Small intestine (tissue), 7 donors: ENCODE measurements around the gene NLGN4X. TPM values are rescaled to one million over a fixed set of nuclear protein-coding genes. Genes with fewer than 3 reads are reported as not detected.

Source experiments
- DNase-seq, 2 donors: peaks; one replicate each; pipeline versions ENCODE4 v3.0.0 to v3.0.0-alpha.2; 2013
- FAIRE-seq: peaks from 2 replicates; lab custom pipeline; 2012; peaks lifted over from hg19 to GRCh38; lab: Jason Lieb, UNC
- H3K27ac ChIP-seq, 3 donors: one replicate each; pipeline ENCODE4 v1.5.1; 2013; ENCODE audit warnings: low read length in 2 of 3, mild to moderate bottlenecking in 2 of 3, control low read depth in 1 of 3, inconsistent platforms in 1 of 3, low read depth in 1 of 3, moderate library complexity in 1 of 3
- H3K27me3 ChIP-seq, 3 donors: one replicate each; pipeline ENCODE4 v1.6.1; 2013; ENCODE audit warnings: low read length in 3 of 3, inconsistent platforms in 1 of 3; ENCODE audit not compliant: control insufficient read depth in 3 of 3, insufficient read depth in 3 of 3
- H3K36me3 ChIP-seq, 3 donors: one replicate each; pipeline ENCODE4 v1.6.1; 2013; ENCODE audit warnings: low read length in 3 of 3, inconsistent platforms in 1 of 3, low read depth in 1 of 3, mild to moderate bottlenecking in 1 of 3, moderate library complexity in 1 of 3; ENCODE audit not compliant: control insufficient read depth in 3 of 3, insufficient read depth in 2 of 3
- H3K4me1 ChIP-seq, 3 donors: one replicate each; pipeline ENCODE4 v1.6.1; 2013; ENCODE audit warnings: low read length in 2 of 3, inconsistent platforms in 1 of 3, low read depth in 1 of 3, mild to moderate bottlenecking in 1 of 3, moderate library complexity in 1 of 3; ENCODE audit not compliant: control insufficient read depth in 3 of 3, insufficient read depth in 2 of 3
- H3K4me3 ChIP-seq, 3 donors: one replicate each; pipeline ENCODE4 v1.5.1; 2013; ENCODE audit warnings: low read length in 3 of 3, control low read depth in 1 of 3, inconsistent platforms in 1 of 3, low read depth in 1 of 3, mild to moderate bottlenecking in 1 of 3, moderate library complexity in 1 of 3
- H3K9me3 ChIP-seq, 2 donors: one replicate each; pipeline ENCODE4 v1.6.1; 2013; ENCODE audit warnings: low read depth in 1 of 2, low read length in 1 of 2; ENCODE audit not compliant: control insufficient read depth in 2 of 2, insufficient read depth in 1 of 2
- WGBS, 3 donors: extraction: QIAGEN DNeasy Blood & Tissue Kit; methylation state at CpG; one replicate each; pipeline ENCODE4 v1.1.7; 2013; 5-methylcytosine and 5-hydroxymethylcytosine counted together
- polyA plus RNA-seq, 4 donors: library from polyadenylated mRNA; stranded (reverse) in 3 of 4; unstranded in 1 of 4; fragments of 200-250 nt in 3 of 4; fragments of 120-200 nt in 1 of 4; gene quantifications; one replicate each; pipeline versions ENCODE4 v1.2.1 to v1.2.3, GENCODE V29; 2013
- donor health status: healthy with polysubstance abuse.
- donor health status: control.
- donor health status: control.
- donor health status: Bipolar disorder and iron deficiency.
- donor health status: healthy.

NLGN4X gene
- polyA plus RNA-seq, 4 donors: 0.27 to 4.7 (median 1.3) TPM; not detected in 1

DNA sequence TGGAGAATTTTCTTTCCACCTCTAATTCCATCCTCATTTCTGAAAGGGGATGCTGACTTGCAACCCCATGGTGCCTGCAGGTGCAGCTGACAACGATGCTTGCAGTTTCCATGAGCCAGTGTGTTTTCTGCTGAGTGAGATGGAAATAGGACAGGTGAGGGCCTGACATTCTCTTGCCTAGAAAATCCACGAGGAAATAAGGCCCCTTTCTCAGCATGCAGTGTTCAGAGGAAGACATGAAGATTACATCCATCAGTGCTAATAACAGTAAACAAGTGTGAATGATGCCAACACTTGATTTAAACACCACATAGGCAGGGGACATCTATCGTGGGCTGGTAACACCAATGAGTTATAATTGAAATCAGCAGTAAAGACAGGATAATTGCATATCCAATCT, 237.3 kb downstream of the NLGN4X start:
- FAIRE-seq (no peak), DNase-seq (no peak)
- Histone ChIP-seq H3K36me3 (no peaks in the 10 kb centered on the region), H3K27ac (no peak overlapping the region), H3K9me3 (peaks cover 0 to 1% of the 10 kb centered on the region in 2 donors), H3K4me3 (no peak overlapping the region), H3K27me3 (no peaks in the 10 kb centered on the region), H3K4me1 (no peaks in the 10 kb centered on the region)
- WGBS, 3 donors: 43 to 52% (median 43%) methylated on average over 3 of the region's 3 CpGs

GRCh38 chrX:5979338-5979737, 249.3 kb downstream of the NLGN4X start:
- Histone ChIP-seq H3K36me3 (no peaks in the 10 kb centered on the region), H3K9me3 (no peaks in the 10 kb centered on the region), H3K4me3 (no peak overlapping the region), H3K27ac (no peak overlapping the region), H3K27me3 (no peaks in the 10 kb centered on the region), H3K4me1 (no peaks in the 10 kb centered on the region)
- 44 to 77% (median 56%) methylated on average over 1 of the region's 1 CpG for WGBS, 3 donors
- FAIRE-seq (no peak), DNase-seq (no peak)

DNA sequence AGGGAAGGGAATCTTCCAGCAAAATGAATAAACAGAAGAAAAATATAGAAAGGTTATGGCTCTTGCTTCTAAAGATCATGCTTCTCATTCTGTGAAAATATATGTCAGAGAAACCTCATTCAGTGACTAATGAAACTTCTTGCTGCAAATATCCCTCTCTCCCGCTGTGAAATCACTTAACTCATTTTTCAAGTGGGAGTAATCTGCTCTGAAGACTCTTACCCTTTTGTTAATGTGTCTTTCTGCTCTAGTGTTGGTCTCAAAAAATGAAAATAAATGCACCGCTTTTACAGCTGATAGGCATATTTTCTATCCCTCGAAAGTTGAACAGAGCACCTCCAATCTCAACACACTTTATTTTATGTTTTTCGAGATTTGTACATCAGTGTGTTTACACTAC, 252.3 kb downstream of the NLGN4X start:
- Histone ChIP-seq H3K27ac (no peak overlapping the region), H3K4me3 (no peak overlapping the region), H3K36me3 (no peaks in the 10 kb centered on the region), H3K9me3 (no peaks in the 10 kb centered on the region), H3K4me1 (no peaks in the 10 kb centered on the region), H3K27me3 (no peaks in the 10 kb centered on the region)
- FAIRE-seq (no peak), DNase-seq (no peak)
- whole genome bisulfite sequencing, 3 donors: 73 to 86% (median 83%) methylated on average over 4 of the region's 4 CpGs

GRCh38 chrX:5971300-5971699, 257.4 kb downstream of the NLGN4X start:
- FAIRE-seq: no peak
- H3K36me3 ChIP-seq: no peaks in the 10 kb centered on the region
- no peaks in the 10 kb centered on the region for H3K4me1 ChIP-seq
- no peaks in the 10 kb centered on the region for H3K9me3 ChIP-seq
- no peaks in the 10 kb centered on the region for H3K27me3 ChIP-seq
- no peak for DNase-seq
- H3K27ac ChIP-seq: no peak overlapping the region
- H3K4me3 ChIP-seq: no peak overlapping the region

DNA sequence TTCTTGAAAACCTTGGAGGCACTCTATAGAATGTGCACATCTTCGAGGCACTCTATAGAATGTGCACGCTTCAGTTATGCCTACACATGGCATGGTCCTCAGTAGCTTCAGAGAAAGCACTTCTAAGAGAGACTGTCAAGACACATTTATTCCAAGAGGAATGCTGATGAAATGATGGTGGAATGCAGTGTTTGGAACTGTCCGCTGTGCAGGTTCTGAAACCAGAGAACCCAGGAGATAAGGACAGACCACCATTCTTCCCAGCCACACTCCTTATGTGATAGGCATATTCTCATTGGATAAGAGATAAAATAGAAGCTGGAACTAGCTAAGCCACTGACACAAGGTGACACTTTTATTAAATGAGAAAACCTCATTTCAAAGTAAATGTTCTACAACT, 263.3 kb downstream of the NLGN4X start:
- no peaks in the 10 kb centered on the region for H3K36me3 ChIP-seq
- H3K4me3 ChIP-seq: no peak overlapping the region
- WGBS, 3 donors: 86 to 98% (median 88%) methylated on average over 3 of the region's 3 CpGs
- DNase-seq: no peak
- no peaks in the 10 kb centered on the region for H3K27me3 ChIP-seq
- no peaks in the 10 kb centered on the region for H3K9me3 ChIP-seq
- no peaks in the 10 kb centered on the region for H3K4me1 ChIP-seq
- no peak overlapping the region for H3K27ac ChIP-seq
- no peak for FAIRE-seq

- Histone ChIP-seq H3K27me3 (no peaks in the 10 kb centered on the region), H3K9me3 (no peaks in the 10 kb centered on the region), H3K36me3 (no peaks in the 10 kb centered on the region), H3K4me1 (no peaks in the 10 kb centered on the region), H3K27ac (no peak overlapping the region), H3K4me3 (no peak overlapping the region)
- no peak for FAIRE-seq
- WGBS, 3 donors: 74 to 80% (median 79%) methylated on average over 2 of the region's 2 CpGs
- no peak for DNase-seq
Observed at GRCh38 chrX:5959286-5959685, 269.4 kb downstream of the NLGN4X start.

- WGBS, 3 donors: 67 to 84% (median 71%) methylated on average over 2 of the region's 2 CpGs
- Histone ChIP-seq H3K4me1 (no peaks in the 10 kb centered on the region), H3K36me3 (no peaks in the 10 kb centered on the region), H3K9me3 (no peaks in the 10 kb centered on the region), H3K27me3 (no peaks in the 10 kb centered on the region), H3K4me3 (no peak overlapping the region), H3K27ac (no peak overlapping the region)
- no peak for DNase-seq
- FAIRE-seq: no peak
Observed at GRCh38 chrX:5958523-5958922, 270.1 kb downstream of the NLGN4X start.

DNA sequence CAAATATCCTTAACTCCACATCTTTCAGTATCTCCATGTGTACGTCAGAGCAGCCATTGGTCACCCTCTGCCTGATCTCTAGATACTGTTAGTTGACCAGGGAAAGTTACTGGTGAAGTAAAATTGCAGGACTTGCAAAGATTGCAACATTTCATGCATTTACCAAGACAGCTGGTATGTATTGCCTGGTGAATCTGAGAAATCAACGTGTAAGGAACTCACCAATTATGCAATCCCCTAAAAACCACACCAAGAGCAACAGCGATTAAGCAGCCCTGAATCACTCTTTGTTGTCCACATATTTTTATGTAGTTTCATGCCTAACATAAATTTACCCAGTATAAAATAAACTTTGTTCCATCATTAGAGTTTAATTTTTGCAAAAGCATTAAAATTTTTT, 271.2 kb downstream of the NLGN4X start:
- WGBS, 3 donors: 60 to 68% (median 61%) methylated on average over 3 of the region's 3 CpGs
- Histone ChIP-seq H3K9me3 (no peaks in the 10 kb centered on the region), H3K27me3 (no peaks in the 10 kb centered on the region), H3K27ac (no peak overlapping the region), H3K4me3 (no peak overlapping the region), H3K4me1 (no peaks in the 10 kb centered on the region), H3K36me3 (no peaks in the 10 kb centered on the region)
- FAIRE-seq: no peak
- no peak for DNase-seq

DNA sequence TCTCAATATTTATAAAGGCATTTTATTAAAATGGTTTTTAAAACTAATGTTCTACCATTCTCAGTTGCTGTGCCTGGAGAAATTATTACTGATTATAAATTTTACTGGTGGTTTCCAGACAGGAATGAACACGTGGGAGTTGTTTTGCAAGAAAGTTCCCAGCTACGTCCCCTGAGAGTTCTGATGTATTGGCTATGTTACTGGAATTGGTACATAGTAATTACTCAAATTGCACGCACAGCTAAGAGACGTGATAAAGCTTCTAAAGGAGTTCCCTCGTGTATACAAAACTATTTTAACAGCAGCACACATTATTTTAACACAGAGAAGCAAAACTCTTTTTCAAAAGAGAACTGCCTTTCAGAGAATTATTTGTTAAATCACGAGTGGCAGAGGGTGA, 292.2 kb downstream of the NLGN4X start:
- FAIRE-seq: no peak
- WGBS, 3 donors: 46 to 59% (median 50%) methylated on average over 6 of the region's 6 CpGs

More for the DNA sequence above, 292.2 kb downstream of the NLGN4X start:
- H3K36me3 ChIP-seq: no peaks in the 10 kb centered on the region
- no peak overlapping the region for H3K4me3 ChIP-seq
- H3K27ac ChIP-seq: no peak overlapping the region
- H3K27me3 ChIP-seq: no peaks in the 10 kb centered on the region
- H3K4me1 ChIP-seq: no peaks in the 10 kb centered on the region
- DNase-seq: no peak
- no peaks in the 10 kb centered on the region for H3K9me3 ChIP-seq
